Gastrocnemius medialis (tissue), 4 donors: ENCODE measurements around the gene MDM2.

ENCODE experiments used
- POLR2A ChIP-seq, 2 donors: fragments of 450-650 bp; IDR thresholded peaks; one replicate each; pipeline ENCODE4 v1.6.1; 2017; ENCODE audit warnings: antibody characterized with exemption in 2 of 2, mild to moderate bottlenecking in 2 of 2, moderate library complexity in 2 of 2
- TF ChIP-seq, protein P1 (sequence below), 5 experiments: fragments of 450-650 bp in 3 of 5; fragments of 200-600 bp in 2 of 5; sonication (generic) in 2 of 5; IDR thresholded peaks in 4 of 5; conservative IDR thresholded peaks in 1 of 5; 1 replicate in 4 of 5; 2 replicates in 1 of 5; pipeline ENCODE4 v1.5.1; 2016 to 2019; ENCODE audit warnings: antibody characterized with exemption in 5 of 5, mild to moderate bottlenecking in 3 of 5, moderate library complexity in 3 of 5

DNA sequence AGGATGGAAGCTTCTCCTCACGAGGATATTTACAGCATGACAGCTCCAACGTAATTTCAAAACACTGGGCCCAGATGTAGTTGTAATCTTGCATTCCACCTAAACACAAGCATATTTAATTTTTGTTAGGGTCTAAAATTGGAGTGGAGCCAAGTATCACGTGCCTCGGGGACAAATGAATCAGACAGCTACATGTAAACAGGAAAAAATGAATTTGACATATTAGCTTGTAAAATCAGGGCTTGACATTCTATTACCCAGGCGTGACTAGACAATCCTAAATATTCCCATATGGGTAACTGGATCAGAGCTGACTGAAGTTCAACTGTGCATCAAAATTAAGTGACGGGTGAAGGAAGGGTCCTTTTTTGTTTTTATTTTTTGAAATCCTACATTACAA is 59.0 kb downstream of the MDM2 start:
- TF ChIP-seq, protein P1, sequence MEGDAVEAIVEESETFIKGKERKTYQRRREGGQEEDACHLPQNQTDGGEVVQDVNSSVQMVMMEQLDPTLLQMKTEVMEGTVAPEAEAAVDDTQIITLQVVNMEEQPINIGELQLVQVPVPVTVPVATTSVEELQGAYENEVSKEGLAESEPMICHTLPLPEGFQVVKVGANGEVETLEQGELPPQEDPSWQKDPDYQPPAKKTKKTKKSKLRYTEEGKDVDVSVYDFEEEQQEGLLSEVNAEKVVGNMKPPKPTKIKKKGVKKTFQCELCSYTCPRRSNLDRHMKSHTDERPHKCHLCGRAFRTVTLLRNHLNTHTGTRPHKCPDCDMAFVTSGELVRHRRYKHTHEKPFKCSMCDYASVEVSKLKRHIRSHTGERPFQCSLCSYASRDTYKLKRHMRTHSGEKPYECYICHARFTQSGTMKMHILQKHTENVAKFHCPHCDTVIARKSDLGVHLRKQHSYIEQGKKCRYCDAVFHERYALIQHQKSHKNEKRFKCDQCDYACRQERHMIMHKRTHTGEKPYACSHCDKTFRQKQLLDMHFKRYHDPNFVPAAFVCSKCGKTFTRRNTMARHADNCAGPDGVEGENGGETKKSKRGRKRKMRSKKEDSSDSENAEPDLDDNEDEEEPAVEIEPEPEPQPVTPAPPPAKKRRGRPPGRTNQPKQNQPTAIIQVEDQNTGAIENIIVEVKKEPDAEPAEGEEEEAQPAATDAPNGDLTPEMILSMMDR (IDR thresholded peaks at IDR 0.05 in 4 of 5, conservative IDR thresholded peaks at IDR 0.05 in 1 of 5): no peak
- no peak for TF ChIP-seq POLR2A (IDR thresholded peaks at IDR 0.05)
